ENCODE measurements around the gene CTNNA2. TPM values are rescaled to one million over a fixed set of nuclear protein-coding genes. Genes with fewer than 3 reads are reported as not detected.

CTNNA2 gene
- total RNA-seq, 1 donor from 2014 or later, result not detected

- DNase-seq (ENCODE audit: extremely low read depth, low read depth, low spot score), result no peak
These were observed 396.7 kb downstream of the CTNNA2 start for GRCh38 chr2:79909521-79909920.

GRCh38 chr2:79910643-79911042 is 397.8 kb downstream of the CTNNA2 start:
- DNase-seq (ENCODE audit: extremely low read depth, low read depth, low spot score), result no peak

- DNase-seq (ENCODE audit: extremely low read depth, low read depth, low spot score), result no peak
These were observed 402.6 kb downstream of the CTNNA2 start for GRCh38 chr2:79915455-79915854.

- no peak for DNase-seq (ENCODE audit: extremely low read depth, low read depth, low spot score)
These were observed 403.4 kb downstream of the CTNNA2 start for GRCh38 chr2:79916285-79916684.

- DNase-seq (ENCODE audit: extremely low read depth, low read depth, low spot score), result no peak
These were observed 407.7 kb downstream of the CTNNA2 start for GRCh38 chr2:79920512-79921076.

- no peak for DNase-seq (ENCODE audit: extremely low read depth, low read depth, low spot score)
These were observed 416.8 kb downstream of the CTNNA2 start for GRCh38 chr2:79929624-79930023.

- DNase-seq (ENCODE audit: extremely low read depth, low read depth, low spot score), result no peak
These were observed 422.3 kb downstream of the CTNNA2 start for GRCh38 chr2:79935046-79935732.

DNA sequence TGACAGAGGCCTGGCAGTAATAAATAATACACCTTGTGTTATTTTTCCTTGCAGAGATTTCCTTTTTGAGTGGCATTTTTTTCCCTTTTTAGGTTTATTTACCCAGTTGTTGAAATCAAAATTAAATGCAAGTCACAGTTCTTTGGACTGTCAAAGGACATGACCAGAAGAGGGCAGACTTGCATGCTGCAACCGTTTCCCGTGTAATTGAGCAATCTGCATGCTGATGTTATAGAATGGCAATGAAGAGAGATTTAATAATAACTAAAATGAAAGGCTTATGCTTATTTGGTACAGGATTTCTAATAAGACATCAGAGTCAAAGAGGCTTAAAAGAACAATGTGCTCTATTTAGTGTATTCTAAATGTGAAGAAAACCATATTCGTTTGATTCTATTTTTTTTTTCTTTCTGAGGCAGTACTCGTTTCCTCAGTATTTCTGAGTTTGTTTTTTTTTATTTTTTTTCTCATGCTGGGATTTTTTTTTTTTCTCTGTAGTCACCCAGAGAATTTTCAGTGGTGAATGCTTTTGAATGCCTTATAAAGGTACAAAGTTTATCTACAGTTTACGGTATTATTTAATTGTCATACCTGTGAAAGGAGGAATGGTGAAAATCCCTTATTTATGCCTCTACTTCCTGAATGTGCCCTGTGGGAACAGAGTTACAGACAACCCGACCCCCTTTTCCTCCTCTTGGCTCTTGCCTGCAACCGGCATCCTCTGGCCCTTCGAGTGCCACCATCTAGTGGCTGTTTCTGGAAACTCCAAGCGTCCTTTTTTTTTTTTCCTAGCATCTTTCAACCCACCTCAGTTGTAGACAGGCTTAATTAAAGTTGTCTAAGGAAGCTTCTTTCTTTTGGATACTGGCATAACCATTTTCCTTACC is 423.2 kb downstream of the CTNNA2 start:
- DNase-seq (ENCODE audit: extremely low read depth, low read depth, low spot score), result no peak

GRCh38 chr2:79936715-79937114 is 423.9 kb downstream of the CTNNA2 start:
- no peak for DNase-seq (ENCODE audit: extremely low read depth, low read depth, low spot score)

DNA sequence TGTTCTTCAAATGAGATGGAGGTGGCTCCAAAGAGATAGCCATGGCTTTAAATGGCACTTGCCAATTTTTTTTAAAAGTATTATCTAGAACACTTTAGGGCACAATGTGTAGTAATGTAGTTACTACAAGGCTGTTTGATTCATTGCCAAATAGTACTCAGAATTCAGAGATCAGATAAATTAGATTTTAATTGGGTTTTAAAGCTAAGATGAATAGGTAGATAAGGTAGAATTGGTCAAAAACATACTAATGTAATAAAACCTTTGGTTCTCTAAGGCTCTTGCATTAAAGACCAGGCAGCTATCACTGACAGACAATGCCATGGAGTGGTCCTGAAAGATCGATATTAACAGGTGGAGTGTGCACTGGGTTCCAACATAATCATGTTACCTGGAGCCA is 425.8 kb downstream of the CTNNA2 start:
- no peak for DNase-seq (ENCODE audit: extremely low read depth, low read depth, low spot score)

- no peak for DNase-seq (ENCODE audit: extremely low read depth, low read depth, low spot score)
These were observed 427.5 kb downstream of the CTNNA2 start for GRCh38 chr2:79940364-79940763.

DNA sequence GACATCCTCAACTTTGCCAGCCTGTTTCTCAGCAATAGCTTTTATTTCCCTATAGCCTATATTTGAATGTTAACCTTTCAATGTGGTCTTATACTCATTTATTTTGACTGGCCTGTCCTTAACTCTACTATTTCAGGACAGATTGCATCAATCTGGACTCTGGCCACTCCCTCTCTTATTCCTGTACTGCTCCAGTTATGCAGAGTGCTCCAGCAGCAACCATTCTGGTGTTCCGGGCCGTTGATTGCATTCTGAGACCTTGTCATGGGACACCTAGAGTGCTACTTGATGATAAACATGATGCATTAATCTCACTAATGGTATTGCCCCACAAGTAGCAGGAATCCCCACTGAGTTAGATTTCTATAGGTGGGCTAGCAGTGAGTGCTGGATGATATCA is 428.3 kb downstream of the CTNNA2 start:
- no peak for DNase-seq (ENCODE audit: extremely low read depth, low read depth, low spot score)

DNA sequence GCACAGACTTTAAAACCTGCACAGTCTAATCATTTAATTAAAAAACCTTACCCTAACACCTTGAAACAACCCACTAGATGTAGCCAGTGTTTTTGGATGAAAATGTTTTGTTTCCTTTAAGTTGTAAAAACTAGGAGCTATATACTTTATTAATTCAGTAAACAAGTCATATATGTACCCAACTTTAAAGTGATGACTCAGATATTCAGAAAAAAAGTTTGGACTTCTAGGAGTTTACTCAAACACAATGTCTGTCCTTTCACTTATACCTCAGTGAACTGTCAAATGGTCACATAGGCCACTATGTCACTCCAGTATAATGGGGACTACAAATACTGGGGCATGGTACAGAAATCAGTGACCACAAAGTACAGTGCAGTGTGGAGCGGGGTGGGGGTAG is 431.4 kb downstream of the CTNNA2 start:
- DNase-seq (ENCODE audit: extremely low read depth, low read depth, low spot score), result no peak

DNA sequence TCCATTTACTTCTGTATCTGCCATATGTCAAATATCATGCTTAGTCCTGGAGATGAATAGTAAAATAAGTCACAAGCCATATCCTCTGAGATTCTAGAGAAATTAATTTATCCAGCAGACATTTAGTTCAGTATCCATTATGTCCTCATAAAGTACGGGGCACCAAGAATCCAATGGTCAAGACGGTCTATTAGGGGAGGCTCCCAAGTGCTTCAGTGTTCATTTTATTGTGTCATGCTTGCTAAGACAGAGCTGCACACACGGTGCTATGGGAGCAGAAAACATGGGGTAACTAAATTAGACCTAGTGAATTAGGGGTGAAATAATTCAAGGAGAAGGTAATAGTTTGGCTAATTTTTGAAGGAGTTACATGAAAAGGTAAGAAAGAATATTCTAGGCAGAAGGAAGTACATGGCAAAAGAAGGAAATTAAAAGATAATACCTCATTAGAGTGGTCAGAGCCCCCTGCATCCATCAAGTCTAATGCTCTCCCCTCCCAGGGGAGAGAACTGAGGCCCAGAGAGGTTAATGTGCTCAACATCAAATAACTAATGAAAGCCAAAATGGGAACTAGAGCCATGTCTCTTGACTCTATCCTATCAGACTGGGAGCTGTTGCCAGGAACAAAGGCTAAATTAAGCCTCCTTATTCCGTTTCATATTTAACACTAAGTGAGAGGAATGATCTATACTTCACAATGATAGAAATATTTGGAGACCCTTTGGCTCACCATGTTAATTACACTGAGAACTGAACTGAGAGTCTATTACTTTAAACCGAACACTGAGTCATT is 433.0 kb downstream of the CTNNA2 start:
- no peak for DNase-seq (ENCODE audit: extremely low read depth, low read depth, low spot score)

DNA sequence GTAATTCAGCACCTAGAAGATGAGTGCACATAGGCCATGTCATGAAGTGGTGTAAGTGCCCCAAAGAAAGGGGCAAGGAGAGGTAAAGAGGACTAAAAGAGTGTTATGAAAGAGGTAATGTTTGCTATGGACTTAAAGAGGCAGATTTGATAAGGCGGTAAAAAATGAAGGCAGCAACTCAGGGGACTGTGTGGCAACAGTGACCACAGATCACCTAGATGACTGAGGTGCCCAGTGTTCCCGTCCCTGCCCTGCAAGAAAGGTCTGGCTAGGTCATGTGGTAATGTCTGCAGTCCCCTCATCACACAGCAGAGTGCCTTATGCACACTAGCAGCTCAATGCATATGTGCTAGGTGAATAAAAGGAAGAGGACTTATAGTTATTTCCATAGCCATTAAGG is 434.9 kb downstream of the CTNNA2 start:
- DNase-seq (ENCODE audit: extremely low read depth, low read depth, low spot score), result no peak

DNA sequence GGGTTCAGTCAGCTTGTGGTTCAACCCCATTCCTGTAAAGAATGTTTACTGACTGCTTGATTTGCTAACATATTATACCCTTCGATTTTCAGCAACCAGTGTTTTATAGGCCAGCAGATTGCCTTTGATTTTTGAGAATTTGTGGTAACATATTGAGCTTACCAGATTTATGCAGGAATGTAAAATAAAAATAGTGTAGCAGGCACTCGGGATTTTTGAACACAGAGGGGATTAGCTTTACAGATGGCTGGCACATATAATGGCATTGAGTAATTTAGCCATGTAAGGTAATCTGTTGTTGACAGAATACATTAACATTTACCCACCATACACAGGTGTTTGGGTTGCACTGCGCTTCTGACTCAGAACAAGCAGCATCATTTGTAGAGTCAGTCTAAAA is 437.7 kb downstream of the CTNNA2 start:
- DNase-seq (ENCODE audit: extremely low read depth, low read depth, low spot score), result no peak

- DNase-seq (ENCODE audit: extremely low read depth, low read depth, low spot score), result no peak
These were observed 439.8 kb downstream of the CTNNA2 start for GRCh38 chr2:79952616-79953015.

DNA sequence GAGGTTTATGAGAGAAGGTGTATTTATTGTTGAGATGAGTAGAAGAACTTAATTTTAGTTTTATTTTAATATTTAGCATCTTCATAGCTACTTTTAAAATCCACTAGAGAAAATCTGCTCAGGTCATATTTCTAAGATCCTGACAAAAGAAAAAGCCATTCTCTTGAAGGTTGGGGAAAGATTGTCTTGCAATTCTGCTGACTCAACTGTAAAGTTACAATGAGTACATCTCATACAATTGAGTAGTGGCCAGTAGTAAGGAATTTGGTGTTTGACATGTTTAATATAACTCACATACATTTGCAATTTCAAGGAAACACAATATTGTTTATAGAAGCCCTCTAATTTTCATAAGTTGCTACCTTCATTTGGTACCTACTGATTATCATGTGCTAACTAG is 447.2 kb downstream of the CTNNA2 start:
- DNase-seq (ENCODE audit: extremely low read depth, low read depth, low spot score), result no peak

GRCh38 chr2:79960519-79960918 is 447.7 kb downstream of the CTNNA2 start:
- no peak for DNase-seq (ENCODE audit: extremely low read depth, low read depth, low spot score)

DNA sequence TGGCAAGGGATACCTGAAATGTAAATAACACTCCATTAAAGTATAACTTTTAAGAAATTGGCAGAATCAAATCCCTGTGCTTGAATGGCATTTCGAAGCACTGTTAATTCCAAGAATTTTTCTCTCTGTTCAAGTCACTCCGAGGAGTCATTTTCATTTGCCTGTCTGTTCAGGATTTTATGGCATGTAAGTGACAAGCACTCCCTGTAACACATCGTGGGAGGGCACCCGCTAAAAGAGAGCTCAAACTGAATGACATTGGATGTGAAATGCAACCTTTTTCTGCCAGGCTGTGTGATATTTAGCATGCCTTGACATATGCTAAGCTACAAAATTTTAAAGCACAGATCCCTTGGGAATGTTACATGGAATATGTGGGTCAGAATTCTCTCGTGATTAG is 452.1 kb downstream of the CTNNA2 start:
- DNase-seq (ENCODE audit: extremely low read depth, low read depth, low spot score), result no peak

DNA sequence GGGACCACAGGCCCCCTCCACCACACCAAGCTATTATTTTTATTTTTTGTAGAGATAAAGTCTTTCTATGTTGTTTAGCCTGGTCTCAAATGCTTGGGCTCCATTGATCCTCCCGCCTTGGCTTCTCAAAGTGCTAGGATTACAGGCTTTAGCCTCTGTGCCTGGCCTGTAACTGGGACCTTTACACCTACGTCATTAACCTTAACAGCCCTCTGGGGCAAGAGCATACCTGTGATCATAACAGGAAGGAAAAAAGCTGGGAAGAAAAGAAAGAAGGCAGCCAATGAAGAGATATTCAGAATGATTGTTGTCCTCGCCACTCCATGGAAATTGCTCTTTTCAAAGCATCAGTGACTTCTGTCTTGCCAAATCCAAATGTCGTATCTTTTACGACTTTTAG is 453.5 kb downstream of the CTNNA2 start:
- no peak for DNase-seq (ENCODE audit: extremely low read depth, low read depth, low spot score)
